ENCODE data around the gene NR1H2. TPM values are rescaled to one million over a fixed set of nuclear protein-coding genes. Genes with fewer than 3 reads are reported as not detected.
"Not testable (repeated sequence)": the region's sequence is repeated elsewhere in the genome, so short reads cannot be mapped to it uniquely, and the experiment has no call there.

The NR1H2 gene
- total RNA-seq, 6 experiments from 2014 or later, result 23.6 to 57.9 (median 33.8) TPM

DNA sequence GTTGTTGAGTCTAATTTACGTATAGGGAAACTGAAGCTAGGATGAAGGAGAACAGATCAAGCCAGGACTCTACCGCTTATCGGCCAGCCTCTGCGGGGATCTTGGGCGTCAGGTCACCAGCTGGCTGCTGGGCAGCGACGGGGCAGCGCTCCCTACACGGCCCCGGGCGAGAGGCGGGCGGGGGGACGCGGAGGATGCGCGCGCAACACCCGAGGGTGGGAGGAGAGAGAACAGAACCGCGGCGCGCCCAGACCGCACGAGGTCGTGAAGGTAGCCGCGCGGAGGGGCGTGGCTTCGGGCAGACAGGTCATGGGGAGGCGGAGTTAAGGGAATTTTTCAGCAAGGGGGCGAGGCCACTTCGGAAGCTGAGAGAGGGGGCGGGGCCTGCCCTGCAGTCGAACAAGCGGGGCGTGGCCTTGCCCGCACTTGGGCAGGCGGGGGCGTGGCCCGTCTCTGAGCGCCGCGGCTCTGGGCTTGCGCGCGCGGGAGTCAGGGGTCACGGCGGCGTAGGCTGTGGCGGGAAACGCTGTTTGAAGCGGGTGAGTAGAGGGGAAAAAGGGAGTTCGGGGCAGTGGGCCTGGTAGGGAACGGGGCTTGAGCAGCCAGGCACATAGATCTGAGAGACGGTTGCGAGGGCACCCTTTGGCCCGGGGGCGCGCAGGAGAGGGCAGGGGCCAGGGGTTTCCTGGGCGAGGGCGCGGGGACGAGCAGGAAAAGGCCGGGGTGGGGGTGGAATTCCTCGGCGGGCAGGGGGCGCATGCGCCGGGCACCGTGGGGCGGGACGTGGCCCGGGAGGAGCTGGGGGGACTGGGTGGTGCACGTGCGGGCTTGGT is 7.8 kb downstream of the NR1H2 start, which contains the start of gene POLD1:
Gene POLD1 (plus strand): TSS at position 496 of the 833 bp plus-strand sequence. CDS start 14,505 bp downstream, outside the sequence.
- Histone ChIP-seq H3K27ac (peak within 1 kb of the TSS in 2 of 3 donors; percentile 60 to 70), H3K36me3 (peaks cover 0 to 28% (median 6%) of the 10 kb centered on the region in 4 donors), H3K27me3 (no peaks in the 10 kb centered on the region), H3K4me3 (peak within 1 kb of the TSS; percentile 47 to 69 (median 56)), H3K4me1 (peaks cover 0 to 8% (median 0%) of the 10 kb centered on the region in 4 donors), H3K9me3 (no peaks in the 10 kb centered on the region)
- no peak for TF ChIP-seq CTCF (IDR thresholded peaks at IDR 0.05)
- peak; percentile 16 for TF ChIP-seq POLR2A (IDR thresholded peaks at IDR 0.05)
- ATAC-seq (peak; percentile 94 to 97 (median 96)), DNase-seq (peak; percentile 98 to 99 (median 99))
- WGBS (ENCODE audit: insufficient coverage, low coverage, low lambda C conversion rate, missing lambda C conversion rate), result 0% methylated on average over 43 of the region's 78 CpGs
- intact Hi-C loops (cut with DNase I), result no loop called here

GRCh38 chr19:50384685-50385535 is 8.7 kb downstream of the NR1H2 start:
- no peak for ATAC-seq

GRCh38 chr19:50387176-50387867 is 11.1 kb downstream of the NR1H2 start:
- H3K4me1 ChIP-seq, result peaks cover 0 to 8% (median 0%) of the 10 kb centered on the region in 4 donors
- 85% methylated on average over 14 of the region's 21 CpGs for WGBS (ENCODE audit: insufficient coverage, low coverage, low lambda C conversion rate, missing lambda C conversion rate)
- TF ChIP-seq CTCF (IDR thresholded peaks at IDR 0.05) (no peak), POLR2A (IDR thresholded peaks at IDR 0.05) (no peak)
- H3K27me3 ChIP-seq, result no peaks in the 10 kb centered on the region
- peaks cover 0 to under 1% (median 0%) of the 10 kb centered on the region in 4 donors for H3K36me3 ChIP-seq
- H3K27ac ChIP-seq, result no peak overlapping the region
- ATAC-seq (no peak), DNase-seq (no peak)
- H3K4me3 ChIP-seq, result no peak overlapping the region
- intact Hi-C loops (cut with DNase I), result no loop called here
- no peaks in the 10 kb centered on the region for H3K9me3 ChIP-seq

More at GRCh38 chr19:50384685-50385535, 8.7 kb downstream of the NR1H2 start:
- TF ChIP-seq CTCF (IDR thresholded peaks at IDR 0.05) (no peak), POLR2A (IDR thresholded peaks at IDR 0.05) (no peak)
- Histone ChIP-seq H3K4me3 (peak overlapping the region; percentile 47 to 69 (median 56)), H3K27me3 (no peaks in the 10 kb centered on the region), H3K36me3 (peaks cover 0 to 20% (median 5%) of the 10 kb centered on the region in 4 donors), H3K9me3 (no peaks in the 10 kb centered on the region), H3K4me1 (peaks cover 0 to 8% (median 0%) of the 10 kb centered on the region in 4 donors), H3K27ac (peak overlapping the region in 1 of 3 donors; percentile 44)
- DNase-seq, result no peak
- 20% methylated on average over 25 of the region's 26 CpGs for WGBS (ENCODE audit: insufficient coverage, low coverage, low lambda C conversion rate, missing lambda C conversion rate)
- intact Hi-C loops (cut with DNase I), result no loop called here

DNA sequence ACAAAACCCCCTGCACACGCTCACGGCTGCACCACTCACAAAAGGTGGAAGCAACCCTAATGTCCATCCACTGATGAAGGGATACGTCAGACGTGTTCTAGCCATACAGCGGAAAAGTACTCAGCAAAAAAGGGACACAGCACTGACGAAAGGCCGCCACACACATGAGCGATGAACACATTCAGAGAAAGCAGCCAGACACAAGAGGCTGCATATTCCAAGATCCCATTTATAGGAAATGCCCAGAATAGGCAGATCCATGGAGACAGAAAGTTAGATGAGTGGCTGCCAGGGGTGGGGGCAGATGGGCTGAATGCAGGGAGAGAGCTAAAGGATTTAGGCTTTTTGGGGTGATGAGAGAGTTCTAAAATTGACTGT is 11.6 kb downstream of the NR1H2 start:
- Histone ChIP-seq H3K4me1 (peaks cover 0 to 8% (median 0%) of the 10 kb centered on the region in 4 donors), H3K36me3 (no peaks in the 10 kb centered on the region), H3K9me3 (no peaks in the 10 kb centered on the region), H3K27ac (no peak overlapping the region), H3K27me3 (no peaks in the 10 kb centered on the region), H3K4me3 (no peak overlapping the region)
- ATAC-seq (no peak), DNase-seq (no peak)
- intact Hi-C loops (cut with DNase I), result no loop called here
- 87% methylated on average over 5 of the region's 8 CpGs for WGBS (ENCODE audit: insufficient coverage, low coverage, low lambda C conversion rate, missing lambda C conversion rate)
- TF ChIP-seq CTCF (IDR thresholded peaks at IDR 0.05), result no peak
- no peak for TF ChIP-seq POLR2A (IDR thresholded peaks at IDR 0.05)

DNA sequence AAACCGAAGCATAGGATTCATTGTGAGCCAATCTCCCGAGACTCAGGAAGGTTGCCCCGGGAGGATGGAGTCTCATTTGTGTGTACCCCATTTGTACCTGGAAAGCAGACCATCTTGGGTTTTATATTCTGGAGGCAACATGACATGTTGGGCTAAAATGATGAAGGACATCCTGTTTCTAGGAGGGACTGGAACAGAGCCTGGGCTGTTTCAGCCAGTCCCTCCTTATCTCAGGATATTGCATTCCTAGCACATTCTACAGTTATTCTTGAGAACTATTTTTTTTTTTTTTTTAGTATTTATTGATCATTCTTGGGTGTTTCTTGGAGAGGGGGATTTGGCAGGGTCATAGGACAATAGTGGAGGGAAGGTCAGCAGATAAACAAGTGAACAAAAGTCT is 14.0 kb downstream of the NR1H2 start:
- H3K4me3 ChIP-seq; intact Hi-C loops (cut with DNase I); H3K27ac ChIP-seq; H3K27me3 ChIP-seq; H3K4me1 ChIP-seq; DNase-seq; H3K9me3 ChIP-seq; H3K36me3 ChIP-seq: not testable (repeated sequence)
- WGBS (ENCODE audit: insufficient coverage, low coverage, low lambda C conversion rate, missing lambda C conversion rate), result no CpG with 5 or more reads among the region's 3 CpGs
- peak in 2 of 4 donors; percentile 26 to 46 for ATAC-seq

- H3K27me3 ChIP-seq; H3K27ac ChIP-seq; H3K9me3 ChIP-seq; DNase-seq; intact Hi-C loops (cut with DNase I); ATAC-seq; H3K4me3 ChIP-seq; H3K36me3 ChIP-seq; H3K4me1 ChIP-seq: not testable (repeated sequence)
- 100% methylated on average over 2 of the region's 23 CpGs for WGBS (ENCODE audit: insufficient coverage, low coverage, low lambda C conversion rate, missing lambda C conversion rate)
Observed at GRCh38 chr19:50390952-50391351, 14.7 kb downstream of the NR1H2 start.
